22Rv1 (cell line): Measurements from ENCODE around the gene VASN.

Source experiments
- H3K27ac ChIP-seq: fragments of 450-650 bp; 2 replicates; pipeline ENCODE4 v1.5.1; 2017
- CTCF ChIP-seq: fragments of 450-650 bp; IDR thresholded peaks from 2 replicates; pipeline ENCODE4 v1.5.1; 2017; ENCODE audit warnings: mild to moderate bottlenecking
- ZFX ChIP-seq: fragments of 450-650 bp; IDR thresholded peaks from 2 replicates; pipeline ENCODE4 v1.6.1; 2017; ENCODE audit warnings: antibody characterized with exemption, borderline replicate concordance

VASN gene

GRCh38 chr16:4334724-4335495, 36.7 kb upstream of the VASN start:
- TF ChIP-seq CTCF (no peak), ZFX (no peak)

GRCh38 chr16:4336701-4337539, 34.7 kb upstream of the VASN start:
- H3K27ac ChIP-seq: no peak overlapping the region
- TF ChIP-seq CTCF: no peak
- TF ChIP-seq ZFX: no peak

More at GRCh38 chr16:4334724-4335495, 36.7 kb upstream of the VASN start:
- H3K27ac ChIP-seq: no peak overlapping the region

- no peak overlapping the region for H3K27ac ChIP-seq
- no peak for TF ChIP-seq ZFX
- no peak for TF ChIP-seq CTCF
Measured at GRCh38 chr16:4337540-4338088, 34.0 kb upstream of the VASN start.

- no peak overlapping the region for H3K27ac ChIP-seq
- no peak for TF ChIP-seq CTCF
- TF ChIP-seq ZFX: no peak
Measured at GRCh38 chr16:4338125-4338582, 33.5 kb upstream of the VASN start.

GRCh38 chr16:4338712-4339299, 32.8 kb upstream of the VASN start:
- no peak overlapping the region for H3K27ac ChIP-seq
- no peak for TF ChIP-seq CTCF
- TF ChIP-seq ZFX: no peak

GRCh38 chr16:4339455-4339854, 32.2 kb upstream of the VASN start:
- H3K27ac ChIP-seq: no peak overlapping the region
- TF ChIP-seq CTCF: no peak
- TF ChIP-seq ZFX: no peak
